HL-60/S4 treated with retinoic acid at 250 ng/mL for 4 days and 3 days (cell line): ENCODE results near the gene UBL7.

Experiments used
- in situ Hi-C: fragments of 300-500 bp; cut with MboI; formaldehyde crosslinking; loops from 2 replicates; pipeline ENCODE4 v1.7.0; 2022; ENCODE audit warnings: low sequenced_read_pairs

The UBL7 gene

DNA sequence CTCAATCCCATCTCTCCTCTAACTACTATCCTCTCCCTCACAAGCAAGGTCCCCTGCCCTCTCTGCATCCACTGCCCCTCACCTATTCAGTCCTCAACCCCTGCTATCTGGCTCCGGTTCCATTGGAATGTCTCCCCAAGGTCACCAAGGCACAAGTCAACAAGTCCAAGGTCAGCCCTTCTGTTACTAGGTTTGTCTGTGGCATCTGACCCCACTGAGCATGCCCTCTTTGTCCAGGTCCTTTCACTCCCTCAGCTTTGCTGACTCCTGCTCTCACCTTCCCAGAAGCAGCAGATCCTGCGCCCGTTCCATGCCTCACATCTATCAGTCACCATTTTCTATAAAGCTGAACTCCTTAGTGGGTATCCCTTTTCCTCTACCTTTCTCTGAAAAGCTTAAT, 18.9 kb downstream of the UBL7 start:
- in situ Hi-C loops = loop anchor here (5.0 kb wide), 1 partner anchor 55 kb away; no protein-coding TSS in a partner anchor

DNA sequence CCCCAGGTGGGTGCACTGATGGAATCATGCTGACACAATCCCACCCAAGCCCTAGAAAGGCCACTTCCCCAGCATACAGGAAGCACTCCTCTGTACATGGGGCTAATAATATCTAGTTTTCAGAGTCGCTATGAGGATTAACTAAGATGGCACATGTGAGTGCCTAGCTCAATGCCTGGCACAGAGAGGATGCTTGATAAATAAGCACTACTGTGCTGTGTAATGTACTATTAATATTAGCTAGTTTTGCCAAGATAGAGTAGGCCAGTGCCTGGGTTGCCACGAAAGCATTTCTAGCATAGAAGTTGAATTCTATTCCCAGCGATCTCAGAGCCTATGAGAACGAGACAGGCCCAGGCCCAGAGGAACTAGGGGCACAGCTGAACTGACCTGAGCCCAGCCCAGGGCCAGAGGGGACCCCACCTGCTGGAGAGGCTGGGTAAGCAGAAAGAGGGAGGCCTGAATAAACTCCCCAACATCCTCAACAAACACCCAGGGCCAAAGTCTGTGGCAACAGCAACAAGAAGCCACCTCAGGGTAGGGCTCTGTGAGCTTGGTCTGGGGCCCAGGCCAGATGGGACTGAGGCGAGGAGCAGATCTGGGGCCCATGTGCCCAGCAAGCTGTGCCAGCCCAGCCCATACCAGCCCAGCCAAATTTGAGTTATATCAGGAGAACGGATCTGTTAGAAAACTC, 19.6 kb downstream of the UBL7 start:
- in situ Hi-C loops = loop anchor here (5.0 kb wide), 1 partner anchor 54 kb away; no protein-coding TSS in a partner anchor

DNA sequence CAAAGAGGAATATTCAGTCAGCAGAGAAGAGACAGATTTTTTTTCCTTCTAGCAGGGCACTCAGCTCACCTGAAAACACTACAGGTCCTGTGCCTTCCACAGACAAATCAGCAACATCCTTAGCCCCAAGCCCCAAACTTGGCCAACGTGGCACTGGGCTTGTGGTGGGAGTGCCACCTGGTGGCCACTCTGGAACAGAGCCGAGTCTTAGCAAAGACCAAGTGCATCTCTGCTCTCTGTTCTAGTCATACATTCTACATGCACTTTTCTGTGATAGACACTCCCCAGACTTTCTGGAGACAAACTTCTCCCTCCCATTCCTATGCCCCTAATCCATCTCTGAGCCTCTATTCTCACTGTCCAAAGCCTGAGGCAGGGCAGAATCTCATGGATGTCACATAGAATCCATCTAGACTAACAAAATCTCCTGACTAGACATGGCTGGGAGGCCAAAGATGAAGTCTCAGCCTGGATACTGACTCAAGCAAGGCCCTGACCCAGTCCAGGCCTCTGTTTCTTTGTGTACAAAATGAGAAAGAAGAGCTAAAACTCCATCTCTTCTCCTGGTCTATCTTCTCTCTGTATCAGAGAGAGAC, 22.1 kb downstream of the UBL7 start:
- in situ Hi-C loops = no loop called here

DNA sequence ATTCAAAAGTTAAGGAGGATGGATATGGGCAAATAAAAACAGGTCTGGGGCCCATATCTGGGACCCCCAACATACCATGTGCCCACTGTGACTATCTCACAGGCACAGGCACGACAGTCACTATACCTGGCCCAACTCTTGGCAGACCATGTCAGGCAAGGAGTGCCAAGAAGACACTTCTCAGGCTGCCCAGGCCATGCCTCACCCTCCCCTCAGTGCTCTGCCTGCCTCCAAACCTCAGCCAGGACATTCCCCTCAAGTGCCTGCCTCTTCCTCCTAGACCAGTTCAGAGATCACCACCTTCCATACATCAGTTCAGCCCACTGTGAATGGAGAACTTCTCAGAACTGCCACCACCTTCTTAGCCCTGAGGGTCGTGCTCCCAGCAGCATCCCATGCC, 22.8 kb downstream of the UBL7 start:
- in situ Hi-C loops = no loop called here

DNA sequence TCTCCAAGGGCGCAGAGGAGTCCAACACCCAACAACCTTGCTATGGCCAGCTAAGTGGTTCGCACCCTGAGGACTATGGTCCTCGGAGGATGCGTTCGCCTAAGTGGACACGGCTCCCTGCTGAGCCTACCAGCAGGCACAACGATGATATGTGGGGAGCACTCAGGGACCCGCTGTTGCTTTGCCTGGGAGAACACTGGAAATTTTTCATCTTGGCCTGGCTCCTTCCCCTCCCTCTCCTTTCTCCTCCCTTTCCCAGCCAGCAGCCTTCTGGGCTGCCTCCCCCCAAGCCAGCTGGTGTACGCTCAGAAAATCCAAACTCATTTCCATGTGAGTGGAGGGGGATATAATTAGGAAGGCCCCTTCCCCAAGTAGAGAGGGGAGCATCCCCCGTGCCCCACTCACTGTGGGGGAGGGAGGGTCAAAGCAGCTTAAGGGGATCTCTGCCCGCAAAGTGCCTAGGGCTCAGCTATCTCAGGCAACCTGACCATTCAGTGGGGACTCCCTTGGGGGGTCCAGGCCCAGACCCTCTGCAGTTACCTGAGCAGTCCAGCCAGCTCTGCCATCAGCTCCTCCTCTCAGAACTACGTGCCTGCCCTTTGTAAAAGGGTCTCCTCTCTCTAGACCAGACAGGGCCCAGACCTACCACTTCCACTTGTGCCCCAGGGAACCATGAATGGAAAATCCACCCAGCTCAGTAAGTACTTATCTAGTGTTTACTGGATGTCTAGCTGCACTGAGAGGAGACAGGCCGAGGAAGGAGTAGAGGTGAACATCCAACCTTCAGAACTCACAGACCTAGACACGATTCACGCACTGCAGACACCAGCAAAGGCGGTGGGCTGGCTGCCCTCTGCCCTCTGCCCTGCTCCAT, 26.5 kb downstream of the UBL7 start:
- in situ Hi-C loops = no loop called here

DNA sequence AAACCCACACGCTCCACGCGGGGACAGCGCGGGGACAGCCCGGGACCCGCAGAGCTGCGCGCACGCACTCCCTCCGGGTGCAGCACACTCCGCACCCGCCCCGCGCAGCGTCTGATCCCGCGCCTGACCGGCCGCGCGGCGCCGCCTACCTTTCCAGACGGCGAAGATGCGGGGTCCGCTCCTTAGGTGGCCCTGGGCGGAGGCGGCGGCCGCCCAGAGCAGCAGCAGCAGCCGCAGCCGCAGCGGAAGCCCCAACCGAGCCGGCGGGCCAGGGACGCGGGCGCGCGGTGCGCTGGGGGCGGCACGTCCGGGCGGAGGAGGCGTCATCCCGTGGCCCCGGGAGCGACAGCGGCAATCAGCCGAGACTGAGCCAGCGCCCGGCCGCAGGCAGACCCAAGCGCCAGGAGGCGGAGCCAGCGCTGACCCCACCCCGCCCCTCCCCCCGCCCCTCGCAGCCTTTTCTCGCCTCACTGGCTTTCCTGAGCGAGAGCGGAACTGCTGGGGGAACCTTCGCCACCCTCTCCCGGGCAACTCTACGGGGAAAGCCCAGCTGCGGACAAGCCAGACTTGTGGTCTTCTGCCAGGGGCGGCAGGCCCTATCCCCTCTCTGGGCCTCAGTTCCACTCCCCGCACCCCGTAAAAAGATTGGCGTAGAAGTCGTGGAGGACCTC, 27.2 kb downstream of the UBL7 start, which contains the start of gene SEMA7A:
TSS of gene SEMA7A (minus strand) at position 367 of the 671 bp plus-strand sequence. CDS start at position 327, 40 bp downstream.
- in situ Hi-C loops = no loop called here

DNA sequence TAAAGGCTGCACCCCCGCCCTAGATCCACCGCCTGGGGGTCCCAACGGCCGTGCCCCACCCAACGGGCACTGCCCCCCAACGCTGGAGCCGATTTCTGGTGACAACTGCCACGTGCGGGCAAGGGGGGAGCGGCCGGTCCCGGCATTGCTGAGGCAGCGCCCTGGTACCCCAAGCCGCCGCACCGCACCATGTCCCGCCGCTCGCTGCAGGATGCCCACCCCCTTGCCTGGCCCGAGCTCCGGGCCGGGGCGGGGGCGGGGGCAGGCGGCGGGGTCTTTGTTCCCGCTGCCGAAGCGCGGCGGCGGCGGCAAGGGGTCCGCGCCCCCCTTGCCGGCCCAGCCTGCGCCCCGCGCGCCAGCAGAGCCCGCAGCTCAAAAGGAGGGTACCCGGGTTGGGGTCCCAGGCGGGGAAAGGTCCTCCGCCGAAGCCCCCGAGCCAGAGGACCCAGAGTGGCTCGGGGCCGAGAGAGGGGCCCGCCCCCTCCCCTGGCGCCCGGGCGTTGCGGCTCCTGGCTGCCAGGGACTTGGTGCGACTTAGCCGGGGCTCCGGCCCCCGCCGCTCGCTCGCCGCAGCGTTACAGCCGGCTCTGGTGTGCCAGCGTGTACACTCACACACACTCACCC, 27.9 kb downstream of the UBL7 start:
- in situ Hi-C loops = no loop called here

DNA sequence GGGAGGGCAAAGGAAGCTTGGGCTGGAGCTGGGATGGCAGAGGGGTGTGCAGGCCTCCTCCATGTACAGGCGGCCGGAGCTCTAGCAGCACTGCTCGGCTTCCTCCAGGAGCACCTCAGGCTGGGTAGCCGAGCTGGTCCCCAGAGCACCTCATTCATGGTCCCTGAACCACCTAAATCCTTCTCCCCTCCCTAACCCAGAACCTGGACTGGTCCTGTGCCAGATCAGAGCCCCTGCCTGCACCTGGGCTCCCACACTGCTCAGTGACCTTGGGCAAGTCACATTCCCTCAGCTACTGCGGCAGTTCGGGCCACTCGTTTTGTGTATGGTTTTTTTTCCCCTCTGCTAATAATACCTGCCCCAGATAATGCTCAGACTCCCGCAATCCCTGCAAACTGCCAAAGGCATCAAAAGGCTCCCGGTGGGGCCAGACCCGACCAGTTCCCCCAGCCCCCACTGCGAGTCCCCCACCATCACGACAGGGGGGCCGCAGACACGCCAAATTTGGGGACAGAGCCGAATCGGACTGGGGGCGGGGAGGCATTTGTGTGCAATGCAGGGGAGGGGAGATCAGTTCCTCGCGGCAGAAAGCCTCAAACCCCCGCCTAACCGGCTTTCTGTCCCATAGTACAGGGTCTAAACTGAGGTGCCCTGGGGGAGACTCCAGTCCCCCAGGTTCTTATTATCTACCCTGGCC, 28.5 kb downstream of the UBL7 start:
- in situ Hi-C loops = no loop called here

DNA sequence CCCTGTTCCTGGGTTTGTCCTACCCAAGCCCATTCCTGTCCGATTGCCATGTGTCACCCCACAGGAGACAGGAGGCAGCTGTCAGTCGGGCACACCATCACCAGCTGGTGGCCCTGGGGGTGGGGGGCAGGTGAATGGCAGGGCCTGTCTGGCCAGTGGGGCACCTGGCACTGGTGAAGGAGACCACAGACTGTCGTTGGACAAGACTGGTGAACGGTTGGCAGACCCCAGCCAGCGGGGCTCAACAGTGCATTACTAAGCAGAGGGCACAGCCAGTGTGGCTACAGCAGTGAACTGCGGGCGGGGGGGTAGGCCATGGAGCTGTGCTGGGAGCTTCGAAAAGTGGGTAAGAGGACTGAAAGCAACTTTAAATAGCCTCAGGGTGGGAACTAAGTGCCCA, 29.3 kb downstream of the UBL7 start:
- in situ Hi-C loops = no loop called here

DNA sequence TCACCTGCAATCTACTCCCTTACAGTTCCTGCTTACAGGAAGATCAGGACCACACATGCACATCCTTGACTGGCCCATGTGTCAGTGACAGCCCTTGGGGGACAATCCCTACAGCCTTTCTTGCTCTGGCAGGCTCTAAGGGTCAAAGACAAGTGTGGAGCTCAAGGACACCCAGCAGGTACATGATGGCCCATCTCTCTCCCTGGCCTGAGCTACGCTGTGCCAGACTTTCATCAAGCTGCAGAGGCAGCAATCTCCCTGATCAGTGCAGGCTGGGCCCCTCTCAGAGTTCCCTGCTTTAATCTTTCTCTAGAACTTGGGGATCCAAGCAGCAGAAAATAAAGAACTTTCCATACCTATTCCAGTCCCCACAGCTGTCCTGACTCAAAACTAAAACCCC, 29.8 kb downstream of the UBL7 start:
- in situ Hi-C loops = no loop called here

DNA sequence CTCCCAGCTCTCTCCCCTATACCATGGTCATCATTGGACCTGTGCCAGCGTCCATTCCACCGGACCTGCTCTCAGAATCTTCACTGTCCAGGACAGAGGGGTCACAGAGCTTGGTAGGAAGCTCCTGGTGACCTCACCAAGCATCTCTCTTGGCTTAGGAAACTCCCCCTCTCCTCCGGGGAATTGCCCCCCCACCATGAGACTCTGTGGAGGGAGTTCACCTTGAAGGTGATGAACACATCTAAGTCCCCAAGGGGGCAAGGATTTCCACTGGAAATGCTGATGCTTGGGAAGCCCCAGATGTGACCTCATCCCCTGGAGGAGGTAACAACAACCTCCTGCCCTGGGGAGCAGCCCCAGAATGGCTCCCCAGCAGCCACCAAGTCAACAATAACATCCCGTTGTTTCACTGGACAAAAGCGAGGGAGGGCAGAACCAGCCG, 30.4 kb downstream of the UBL7 start:
- in situ Hi-C loops = no loop called here

DNA sequence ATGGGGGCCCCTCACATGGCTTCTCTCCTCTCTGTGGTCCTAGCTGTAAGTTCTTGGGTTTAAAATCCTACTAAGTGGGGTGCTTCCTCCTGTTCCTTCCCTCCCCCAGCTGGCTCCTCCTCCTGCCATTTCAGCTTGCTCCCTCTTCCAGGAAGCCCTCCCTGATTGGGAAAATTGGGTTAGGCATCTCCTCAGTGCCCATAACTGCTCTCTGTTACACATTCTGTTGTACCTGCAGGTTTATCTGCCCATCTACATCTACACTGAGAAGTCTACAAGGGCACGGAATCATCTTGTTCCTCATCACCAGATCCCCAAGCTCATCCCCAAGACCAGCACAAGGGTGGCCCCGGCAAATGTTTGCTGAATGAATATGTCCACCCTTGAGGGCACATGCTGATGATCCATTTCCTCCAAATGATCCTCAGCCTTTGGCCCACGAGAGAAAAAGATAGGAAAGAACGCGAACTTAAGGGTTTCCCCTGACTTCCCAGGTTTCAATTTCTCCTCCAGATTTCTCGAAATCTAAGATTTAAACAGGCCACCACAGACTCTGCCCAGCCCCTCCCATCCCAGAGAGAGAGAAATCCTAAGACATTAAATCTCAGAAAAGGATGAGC, 31.1 kb downstream of the UBL7 start:
- in situ Hi-C loops = no loop called here

DNA sequence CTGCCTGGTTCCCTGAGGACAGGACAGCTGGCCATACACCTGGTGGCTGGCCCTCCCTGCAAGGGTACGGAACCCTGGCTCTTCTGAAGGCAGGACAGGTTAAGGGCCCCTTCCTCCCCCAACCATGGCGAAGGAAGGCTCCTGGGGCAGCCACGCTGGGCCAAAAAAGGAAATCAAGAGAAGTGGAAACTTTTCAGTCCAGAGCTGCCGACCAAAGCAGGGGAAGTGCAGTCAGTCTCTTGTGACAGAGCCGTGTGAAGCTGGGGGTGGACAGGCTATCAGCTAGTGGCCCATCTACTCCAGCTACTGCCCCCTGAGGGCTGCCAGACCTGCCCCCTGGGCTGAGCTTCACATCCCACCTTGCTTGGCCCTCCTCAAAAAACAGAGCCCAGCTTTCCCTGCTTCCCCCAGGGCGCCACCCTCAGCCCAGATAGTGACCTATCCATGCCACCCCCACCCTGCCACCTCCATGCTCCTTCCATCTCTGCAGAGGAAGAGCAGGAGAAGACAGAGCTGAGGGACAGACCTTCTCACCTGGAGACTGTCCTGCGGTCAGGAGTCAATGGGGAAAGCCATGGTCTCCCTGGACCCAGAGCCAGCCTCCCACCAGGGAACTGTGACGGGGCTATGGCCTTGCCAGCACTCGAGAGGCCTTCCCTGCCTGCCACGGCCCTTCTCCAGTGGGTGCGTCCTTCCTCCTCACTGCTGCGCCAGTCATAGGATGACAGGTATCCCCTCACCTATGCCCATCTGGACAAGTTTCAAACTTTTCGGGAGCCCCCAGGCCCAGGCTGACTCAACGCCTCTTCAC, 31.8 kb downstream of the UBL7 start:
- in situ Hi-C loops = no loop called here

DNA sequence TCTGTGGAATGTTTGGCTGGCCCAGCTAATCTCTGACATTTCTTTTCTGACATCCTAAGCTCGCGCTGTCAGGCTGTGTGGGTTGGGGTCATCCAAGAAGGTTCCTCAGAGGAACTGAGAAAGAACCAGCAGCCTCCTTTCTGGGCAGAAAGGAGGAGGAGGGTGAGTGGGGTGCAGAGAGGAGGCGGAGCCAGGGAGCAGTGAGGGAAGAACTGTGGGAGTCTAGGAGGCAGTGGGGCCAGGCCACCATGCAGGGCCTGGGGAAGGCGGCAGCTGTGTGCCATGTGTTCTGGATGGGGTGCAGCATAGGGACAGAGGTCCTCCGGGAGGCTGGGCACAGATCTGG, 32.5 kb downstream of the UBL7 start:
- in situ Hi-C loops = no loop called here

DNA sequence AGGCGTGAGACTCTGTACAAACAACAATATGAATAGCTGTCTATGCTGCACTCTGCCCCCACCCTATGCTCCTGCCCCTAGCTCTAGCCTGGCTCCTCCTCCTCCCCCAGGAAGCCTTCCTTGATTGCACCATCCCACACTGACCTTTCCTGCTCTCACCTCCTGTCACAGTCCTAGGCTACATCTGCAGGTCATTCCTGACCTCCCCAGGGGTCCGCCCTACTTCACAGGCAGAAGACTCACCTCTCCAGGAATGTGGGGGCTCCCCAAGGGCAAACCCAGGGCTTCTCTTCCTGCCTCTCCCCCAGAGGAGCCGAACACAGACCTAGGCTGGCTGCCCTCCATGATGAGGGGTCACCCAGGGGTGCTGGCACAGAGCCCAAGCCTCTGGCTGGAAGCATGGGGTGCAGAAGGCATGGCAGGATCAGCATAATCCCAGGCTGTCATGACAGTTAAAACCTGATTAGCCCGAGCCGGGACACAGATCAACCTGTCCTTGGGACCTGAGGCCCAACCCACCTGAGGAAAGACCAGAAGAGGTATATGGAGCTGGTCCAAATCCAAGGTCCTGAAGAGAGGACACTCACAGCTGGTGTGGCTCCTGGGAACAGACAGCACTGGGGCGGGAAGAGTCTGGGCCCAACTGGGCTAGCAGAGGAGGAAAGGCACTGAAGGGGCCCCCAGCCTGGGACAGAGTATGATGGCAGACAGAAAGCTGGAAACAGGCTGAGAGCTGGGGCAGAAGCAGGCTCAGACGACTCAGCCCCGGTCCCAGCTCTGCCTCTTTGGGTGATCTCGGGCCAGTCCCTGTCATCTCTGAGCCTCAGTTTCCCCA, 33.1 kb downstream of the UBL7 start:
- in situ Hi-C loops = no loop called here

DNA sequence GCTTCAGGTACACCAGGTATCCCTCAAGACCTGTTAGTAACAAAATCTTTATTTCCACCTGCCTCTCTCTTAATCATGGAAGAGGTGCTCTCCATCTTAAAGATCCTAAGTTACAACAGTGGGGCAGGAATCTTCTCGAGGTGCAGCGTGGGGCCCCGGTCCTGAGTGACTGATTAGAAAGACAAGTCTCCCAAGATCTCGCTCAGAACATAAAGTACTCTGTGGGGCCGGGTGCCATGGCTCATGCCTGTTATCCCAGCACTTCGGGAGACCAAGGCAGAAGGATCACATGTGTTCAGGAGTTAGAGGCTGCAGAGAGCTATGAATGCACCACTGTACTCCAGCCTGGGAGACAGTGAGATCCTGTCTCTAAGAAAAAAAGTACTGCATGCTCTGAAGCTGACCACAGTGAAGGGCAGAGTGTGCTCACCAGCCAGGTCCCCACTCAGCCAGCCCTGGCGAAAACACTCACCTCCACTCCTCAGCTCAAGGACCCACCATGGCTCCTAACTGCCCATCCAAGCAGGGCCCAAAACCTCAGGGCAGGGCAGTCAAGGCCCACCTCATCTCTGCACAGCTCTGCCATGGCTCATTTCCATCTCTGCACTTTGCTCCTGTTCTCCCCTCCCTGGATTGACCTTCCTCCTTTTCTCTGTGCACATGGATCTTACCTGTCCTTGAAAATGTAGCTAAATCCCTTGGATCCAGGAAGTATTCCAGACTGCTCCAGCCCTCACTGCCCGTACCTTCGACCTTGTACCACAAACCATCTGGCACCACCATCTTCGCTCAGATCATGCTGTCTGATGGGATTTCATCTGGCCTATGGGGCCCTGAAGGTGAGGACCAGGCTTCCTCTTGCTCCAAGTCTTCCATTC, 34.3 kb downstream of the UBL7 start:
- in situ Hi-C loops = no loop called here

DNA sequence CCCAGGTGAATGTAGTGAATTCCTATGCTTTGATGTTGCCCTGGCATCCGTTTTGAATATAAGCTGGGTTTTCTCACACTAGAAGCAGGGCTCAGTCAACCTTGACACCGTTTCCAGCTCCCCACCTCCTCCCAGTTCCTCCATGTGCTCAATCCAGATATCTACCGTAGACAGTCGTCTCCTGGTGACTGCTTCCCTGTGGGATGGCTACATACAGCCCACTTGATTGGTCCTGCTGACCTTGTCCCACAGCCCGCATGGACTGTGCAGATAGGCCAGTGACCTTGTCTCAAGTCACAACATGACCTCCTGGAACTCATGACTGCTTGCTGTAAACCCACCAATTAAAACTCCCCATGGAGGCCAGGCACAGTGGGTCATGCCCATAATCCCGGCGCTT, 35.3 kb downstream of the UBL7 start:
- in situ Hi-C loops = no loop called here
